Measurements from ENCODE around the gene GPR107. TPM values are rescaled to one million over a fixed set of nuclear protein-coding genes. Genes with fewer than 3 reads are reported as not detected.

GPR107 gene
- total RNA-seq, 4 donors from 2014 or later = 19.9 to 34.7 (median 30.8) TPM

GRCh38 chr9:130138791-130139190, 85.1 kb downstream of the GPR107 start:
- Histone ChIP-seq H3K4me1 (peaks cover 22 to 41% (median 33%) of the 10 kb centered on the region in 4 donors), H3K36me3 (peaks cover 0 to 26% (median 15%) of the 10 kb centered on the region in 4 donors), H3K27ac (replicated peaks in 1 of 4) (peak overlapping the region; percentile 76 to 81 (median 77)), H3K4me3 (no peak overlapping the region), H3K9me3 (no peaks in the 10 kb centered on the region), H3K27me3 (no peaks in the 10 kb centered on the region)
- WGBS = 28% methylated on average over 6 of the region's 6 CpGs
- no peak for TF ChIP-seq EP300 (IDR thresholded peaks at IDR 0.05)
- peak in 2 of 3 experiments; percentile 15 to 38 for TF ChIP-seq CTCF (IDR thresholded peaks at IDR 0.05)
- no peak for TF ChIP-seq POLR2A (IDR thresholded peaks at IDR 0.05; ENCODE audit: low read depth)
- TF ChIP-seq POLR2AphosphoS5 (IDR thresholded peaks at IDR 0.05) = peak; percentile 62 to 82
- intact Hi-C loops (cut with DNase I) = no loop called here
- no peak for DNase-seq (ENCODE audit: extremely low spot score)

GRCh38 chr9:130139251-130139650, 85.5 kb downstream of the GPR107 start:
- Histone ChIP-seq H3K4me1 (peaks cover 27 to 45% (median 38%) of the 10 kb centered on the region in 4 donors), H3K9me3 (no peaks in the 10 kb centered on the region), H3K36me3 (peaks cover 0 to 22% (median 11%) of the 10 kb centered on the region in 4 donors), H3K27ac (replicated peaks in 1 of 4) (peak overlapping the region; percentile 76 to 81 (median 77)), H3K4me3 (no peak overlapping the region), H3K27me3 (no peaks in the 10 kb centered on the region)
- 90% methylated on average over 10 of the region's 10 CpGs for whole genome bisulfite sequencing
- TF ChIP-seq POLR2A (IDR thresholded peaks at IDR 0.05; ENCODE audit: low read depth) = no peak
- no peak for TF ChIP-seq EP300 (IDR thresholded peaks at IDR 0.05)
- intact Hi-C loops (cut with DNase I) = no loop called here
- DNase-seq (ENCODE audit: extremely low spot score) = no peak

DNA sequence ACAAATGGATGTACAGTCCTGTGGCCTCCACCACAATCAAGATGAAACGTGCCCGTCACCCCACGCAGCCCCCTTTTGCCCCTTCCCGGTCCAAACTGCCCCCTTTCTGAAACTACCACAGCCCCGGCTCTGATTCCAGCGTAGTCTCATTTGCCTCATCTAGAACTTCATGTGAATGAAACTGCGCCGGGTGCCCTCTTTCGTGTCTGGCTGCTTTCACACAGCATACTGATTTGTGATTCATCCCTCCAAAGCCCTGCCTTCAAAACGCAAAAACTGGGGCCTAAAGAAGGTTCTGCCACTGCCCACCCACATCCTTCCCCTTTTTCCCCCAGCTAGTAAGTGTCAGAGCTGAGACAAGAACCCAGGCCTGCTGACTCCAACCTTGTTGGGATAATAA, 87.0 kb downstream of the GPR107 start:
- Histone ChIP-seq H3K4me3 (no peak overlapping the region), H3K9me3 (no peaks in the 10 kb centered on the region), H3K27ac (replicated peaks in 1 of 4) (peak overlapping the region in 3 of 4 donors; percentile 10 to 81 (median 78)), H3K4me1 (peaks cover 32 to 52% (median 44%) of the 10 kb centered on the region in 4 donors), H3K36me3 (peaks cover 0 to 7% (median 1%) of the 10 kb centered on the region in 4 donors), H3K27me3 (no peaks in the 10 kb centered on the region)
- intact Hi-C loops (cut with DNase I) = no loop called here
- DNase-seq (ENCODE audit: extremely low spot score) = no peak
- 80% methylated on average over 10 of the region's 10 CpGs for WGBS
- TF ChIP-seq EP300 (IDR thresholded peaks at IDR 0.05) (no peak), POLR2A (IDR thresholded peaks at IDR 0.05; ENCODE audit: low read depth) (no peak), CTCF (IDR thresholded peaks at IDR 0.05) (no peak), POLR2AphosphoS5 (IDR thresholded peaks at IDR 0.05) (no peak)

GRCh38 chr9:130142056-130142455, 88.3 kb downstream of the GPR107 start:
- Histone ChIP-seq H3K9me3 (no peaks in the 10 kb centered on the region), H3K27me3 (no peaks in the 10 kb centered on the region), H3K27ac (replicated peaks in 1 of 4) (peak overlapping the region in 2 of 4 donors; percentile 6 to 78), H3K36me3 (no peaks in the 10 kb centered on the region), H3K4me1 (peaks cover 32 to 52% (median 44%) of the 10 kb centered on the region in 4 donors), H3K4me3 (no peak overlapping the region)
- 73% methylated on average over 5 of the region's 12 CpGs for WGBS
- intact Hi-C loops (cut with DNase I) = no loop called here
- no peak for DNase-seq (ENCODE audit: extremely low spot score)
- TF ChIP-seq CTCF (IDR thresholded peaks at IDR 0.05) (no peak), POLR2AphosphoS5 (IDR thresholded peaks at IDR 0.05) (no peak), POLR2A (IDR thresholded peaks at IDR 0.05; ENCODE audit: low read depth) (no peak), EP300 (IDR thresholded peaks at IDR 0.05) (no peak)

GRCh38 chr9:130142641-130143040, 88.9 kb downstream of the GPR107 start:
- peak overlapping the region in 1 of 4 donors; percentile 78 for H3K27ac ChIP-seq (replicated peaks in 1 of 4)
- intact Hi-C loops (cut with DNase I) = no loop called here
- 86% methylated on average over 1 of the region's 6 CpGs for WGBS
- no peak for TF ChIP-seq EP300 (IDR thresholded peaks at IDR 0.05)
- no peak for TF ChIP-seq POLR2A (IDR thresholded peaks at IDR 0.05; ENCODE audit: low read depth)
- no peak for TF ChIP-seq POLR2AphosphoS5 (IDR thresholded peaks at IDR 0.05)
- no peak for TF ChIP-seq CTCF (IDR thresholded peaks at IDR 0.05)
- DNase-seq (ENCODE audit: extremely low spot score) = no peak
- H3K27me3 ChIP-seq = no peaks in the 10 kb centered on the region
- no peaks in the 10 kb centered on the region for H3K9me3 ChIP-seq
- H3K4me1 ChIP-seq = peaks cover 32 to 49% (median 43%) of the 10 kb centered on the region in 4 donors
- no peaks in the 10 kb centered on the region for H3K36me3 ChIP-seq
- no peak overlapping the region for H3K4me3 ChIP-seq

All from esophagus muscularis mucosa (tissue), 4 donors.